ENCODE results near the gene KCNMA1.
A peak's percentile ranks its signal among the peaks of the same experiment; 100 is the strongest.
"Not testable (repeated sequence)": the region's sequence is repeated elsewhere in the genome, so short reads cannot be mapped to it uniquely, and the experiment has no call there.

Gene KCNMA1

GRCh38 chr10:77661674-77662073 is 24.1 kb upstream of the KCNMA1 start:
- no peak for DNase-seq

- DNase-seq, result no peak
Measured at GRCh38 chr10:77661100-77661499, 23.5 kb upstream of the KCNMA1 start.

- not testable (repeated sequence) for DNase-seq
Measured at GRCh38 chr10:77659046-77659670, 21.6 kb upstream of the KCNMA1 start.

GRCh38 chr10:77653210-77653609 is 15.6 kb upstream of the KCNMA1 start:
- no peak for DNase-seq

- no peak for DNase-seq
Measured at GRCh38 chr10:77649333-77650331, 12.0 kb upstream of the KCNMA1 start.

GRCh38 chr10:77648472-77648871 is 10.9 kb upstream of the KCNMA1 start:
- DNase-seq, result no peak

- no peak for DNase-seq
Measured at GRCh38 chr10:77647543-77648293, 10.1 kb upstream of the KCNMA1 start.

- no peak for DNase-seq
Measured at GRCh38 chr10:77644557-77645243, 7.1 kb upstream of the KCNMA1 start.

GRCh38 chr10:77643795-77644468 is 6.3 kb upstream of the KCNMA1 start:
- DNase-seq, result peak; percentile 4

- DNase-seq, result peak; percentile 44
Measured at GRCh38 chr10:77641788-77642397, 4.3 kb upstream of the KCNMA1 start.

- DNase-seq, result no peak
Measured at GRCh38 chr10:77641344-77641743, 3.7 kb upstream of the KCNMA1 start.

- DNase-seq, result no peak
Measured at GRCh38 chr10:77640167-77640566, 2.6 kb upstream of the KCNMA1 start.

GRCh38 chr10:77639756-77640155 is 2.1 kb upstream of the KCNMA1 start:
- no peak for DNase-seq

- DNase-seq, result peak; percentile 8
Measured at GRCh38 chr10:77638321-77639101, 903 bp upstream of the KCNMA1 start.

GRCh38 chr10:77636967-77637531 is 559 bp downstream of the KCNMA1 start:
- DNase-seq, result no peak

GRCh38 chr10:77636282-77636966 is 1.2 kb downstream of the KCNMA1 start:
- DNase-seq, result no peak

GRCh38 chr10:77635402-77636227 is 2.0 kb downstream of the KCNMA1 start:
- DNase-seq, result no peak

GRCh38 chr10:77634939-77635338 is 2.7 kb downstream of the KCNMA1 start:
- DNase-seq, result no peak

- DNase-seq, result no peak
Measured at GRCh38 chr10:77633376-77633775, 4.2 kb downstream of the KCNMA1 start.
